Measurements from ENCODE around the gene RASGEF1C. TPM values are rescaled to one million over a fixed set of nuclear protein-coding genes. Genes with fewer than 3 reads are reported as not detected.

Gene RASGEF1C
- total and polyA plus RNA-seq, 10 of the 15 experiments (the other 5 are each of a cell fraction or from before 2014, with no cell fraction given) = not detected

DNA sequence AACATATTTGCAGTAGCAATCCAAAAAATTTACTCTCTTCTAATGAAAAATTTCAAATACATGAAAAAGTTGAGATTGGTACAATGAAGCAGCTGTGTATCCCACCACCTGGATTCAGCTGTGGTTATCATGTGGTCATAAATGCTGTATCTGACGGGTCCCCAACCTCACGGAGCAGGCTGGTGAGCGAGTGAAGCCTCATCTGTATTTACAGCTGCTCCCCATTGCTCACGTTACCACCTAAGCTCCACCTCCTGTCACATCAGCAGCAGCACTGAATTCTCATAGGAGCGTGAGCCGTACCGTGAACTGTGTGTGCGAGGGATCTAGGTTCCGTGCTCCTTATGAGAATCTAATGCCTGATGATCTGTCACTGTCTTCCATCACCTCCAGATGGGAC lies 130.7 kb downstream of the RASGEF1C start:
- no peaks in the 10 kb centered on the region; the same call in 2 of the 3 replicates for H3K9me3 ChIP-seq (replicated peaks; ENCODE audit: control insufficient read depth, insufficient read depth, low read length)
- intact Hi-C loops (cut with micrococcal nuclease; ENCODE audit: unreplicated experiment) = no loop called here
- WGBS (ENCODE audit: insufficient coverage, insufficient replicate concordance, low lambda C conversion rate, missing lambda C conversion rate) = 40% methylated on average over 9 of the region's 9 CpGs

DNA sequence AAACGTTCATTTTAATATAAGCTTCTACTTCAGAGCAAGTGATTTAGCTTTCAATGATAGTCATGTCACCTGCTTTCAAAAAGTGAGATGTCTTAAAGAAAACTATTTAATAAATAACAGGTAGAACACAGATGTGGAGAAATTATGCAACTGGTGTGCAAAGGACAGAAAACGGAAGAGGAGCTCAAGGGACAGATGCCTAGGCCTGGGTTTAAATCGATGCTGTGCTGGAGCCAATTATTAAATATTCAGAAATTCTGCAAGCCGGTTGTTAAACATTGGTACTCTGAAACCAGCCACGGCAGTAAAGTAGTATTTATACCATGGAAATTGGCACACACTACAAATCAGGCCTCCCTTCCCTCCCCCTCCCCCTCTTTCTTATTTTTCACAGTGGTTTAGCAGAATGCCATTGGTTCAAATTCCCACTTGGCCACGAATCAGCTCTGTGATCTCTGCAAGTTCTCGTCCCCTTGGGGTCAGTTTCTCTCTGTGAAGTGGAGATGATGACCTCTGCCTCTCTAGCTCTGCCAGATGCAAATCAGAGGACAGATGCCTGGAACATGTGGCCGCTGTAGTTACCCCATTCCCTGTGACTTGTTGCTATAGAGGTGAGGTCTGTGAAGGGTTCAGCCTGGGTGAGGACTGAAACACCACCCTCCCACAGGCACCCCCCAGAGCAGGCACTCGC lies 131.3 kb downstream of the RASGEF1C start:
- ChIA-PET POLR2A (no interaction called here), CTCF (no interaction called here), RAD21 (ENCODE audit: unreplicated experiment) (no interaction called here), SMC1A (ENCODE audit: uncharacterized antibody, unreplicated experiment) (no interaction called here)
- intact Hi-C loops (cut with micrococcal nuclease; ENCODE audit: unreplicated experiment) (no loop called here), in situ Hi-C loops (cut with MboI) (loop anchor here (25.0 kb wide), 1 partner anchor 290 kb away; the partner anchor contains the start of gene LTC4S)
- WGBS (ENCODE audit: insufficient coverage, insufficient replicate concordance, low lambda C conversion rate, missing lambda C conversion rate) = 34% methylated on average over 9 of the region's 9 CpGs
- BruUV-seq (replicated peaks) = no TSS peak
- Histone ChIP-seq H3K4me2 (ENCODE audit: control insufficient read depth, insufficient read depth) (no peak overlapping the region), H4K20me1 (ENCODE audit: control insufficient read depth, insufficient read depth) (no peaks in the 10 kb centered on the region), H2AFZ (ENCODE audit: control insufficient read depth, low read depth, low read length) (no peak overlapping the region), H3K79me2 (ENCODE audit: control insufficient read depth, insufficient read depth, low read length) (no peaks in the 10 kb centered on the region), H3K27ac (ENCODE audit: control insufficient read depth, insufficient read depth) (no peak overlapping the region), H3K9me3 (replicated peaks; ENCODE audit: control insufficient read depth, insufficient read depth, low read length) (no peaks in the 10 kb centered on the region; the same call in 2 of the 3 replicates), H3K9ac (ENCODE audit: control insufficient read depth, insufficient read depth, low read length) (no peak overlapping the region), H3K27me3 (replicated peaks in 1 of 2; ENCODE audit: control insufficient read depth in 2 of 2, insufficient read depth in 2 of 2, low read length in 1 of 2) (no peaks in the 10 kb centered on the region), H3K4me1 (ENCODE audit: control insufficient read depth, insufficient read depth, low read length) (no peaks in the 10 kb centered on the region), H3K4me3 (no peak overlapping the region), H3K36me3 (ENCODE audit: control insufficient read depth in 2 of 2, insufficient read depth in 2 of 2, low read length in 1 of 2) (no peaks in the 10 kb centered on the region)
- TF ChIP-seq, protein P1, sequence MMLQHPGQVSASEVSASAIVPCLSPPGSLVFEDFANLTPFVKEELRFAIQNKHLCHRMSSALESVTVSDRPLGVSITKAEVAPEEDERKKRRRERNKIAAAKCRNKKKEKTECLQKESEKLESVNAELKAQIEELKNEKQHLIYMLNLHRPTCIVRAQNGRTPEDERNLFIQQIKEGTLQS (IDR thresholded peaks at IDR 0.05; ENCODE audit: borderline replicate concordance, extremely low read depth, low read depth, low read length) = no peak
- TF ChIP-seq MYB (IDR thresholded peaks at IDR 0.05; ENCODE audit: borderline replicate concordance, low read depth, low read length) = no peak
- TF ChIP-seq WRNIP1 (IDR thresholded peaks at IDR 0.05; ENCODE audit: borderline replicate concordance, low read depth, low read length) = no peak
- TF ChIP-seq EED (IDR thresholded peaks at IDR 0.05; ENCODE audit: low read depth) = no peak
- TF ChIP-seq, protein P2, sequence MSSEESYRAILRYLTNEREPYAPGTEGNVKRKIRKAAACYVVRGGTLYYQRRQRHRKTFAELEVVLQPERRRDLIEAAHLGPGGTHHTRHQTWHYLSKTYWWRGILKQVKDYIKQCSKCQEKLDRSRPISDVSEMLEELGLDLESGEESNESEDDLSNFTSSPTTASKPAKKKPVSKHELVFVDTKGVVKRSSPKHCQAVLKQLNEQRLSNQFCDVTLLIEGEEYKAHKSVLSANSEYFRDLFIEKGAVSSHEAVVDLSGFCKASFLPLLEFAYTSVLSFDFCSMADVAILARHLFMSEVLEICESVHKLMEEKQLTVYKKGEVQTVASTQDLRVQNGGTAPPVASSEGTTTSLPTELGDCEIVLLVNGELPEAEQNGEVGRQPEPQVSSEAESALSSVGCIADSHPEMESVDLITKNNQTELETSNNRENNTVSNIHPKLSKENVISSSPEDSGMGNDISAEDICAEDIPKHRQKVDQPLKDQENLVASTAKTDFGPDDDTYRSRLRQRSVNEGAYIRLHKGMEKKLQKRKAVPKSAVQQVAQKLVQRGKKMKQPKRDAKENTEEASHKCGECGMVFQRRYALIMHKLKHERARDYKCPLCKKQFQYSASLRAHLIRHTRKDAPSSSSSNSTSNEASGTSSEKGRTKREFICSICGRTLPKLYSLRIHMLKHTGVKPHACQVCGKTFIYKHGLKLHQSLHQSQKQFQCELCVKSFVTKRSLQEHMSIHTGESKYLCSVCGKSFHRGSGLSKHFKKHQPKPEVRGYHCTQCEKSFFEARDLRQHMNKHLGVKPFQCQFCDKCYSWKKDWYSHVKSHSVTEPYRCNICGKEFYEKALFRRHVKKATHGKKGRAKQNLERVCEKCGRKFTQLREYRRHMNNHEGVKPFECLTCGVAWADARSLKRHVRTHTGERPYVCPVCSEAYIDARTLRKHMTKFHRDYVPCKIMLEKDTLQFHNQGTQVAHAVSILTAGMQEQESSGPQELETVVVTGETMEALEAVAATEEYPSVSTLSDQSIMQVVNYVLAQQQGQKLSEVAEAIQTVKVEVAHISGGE (CRISPR knock-in tag; IDR thresholded peaks at IDR 0.05) = no peak
- no peak for TF ChIP-seq POU2F2 (IDR thresholded peaks at IDR 0.05; ENCODE audit: borderline replicate concordance, low read depth, low read length)
- TF ChIP-seq CBX3 (IDR thresholded peaks at IDR 0.05; ENCODE audit: borderline replicate concordance, low read depth) = no peak
- no peak for TF ChIP-seq SMAD5 (IDR thresholded peaks at IDR 0.05; ENCODE audit: low read depth)
- TF ChIP-seq CEBPB (IDR thresholded peaks at IDR 0.05; ENCODE audit: borderline replicate concordance in 1 of 2, low read depth in 2 of 2, low read length in 2 of 2) = no peak
- no peak for TF ChIP-seq ASH2L (IDR thresholded peaks at IDR 0.05; ENCODE audit: borderline replicate concordance, low read depth)
- no peak for TF ChIP-seq LARP7 (IDR thresholded peaks at IDR 0.05)
- ATAC-seq = no peak
- FAIRE-seq = no peak
- no peak for DNase-seq (ENCODE audit: low read depth, low spot score)

More for the DNA sequence above, 130.7 kb downstream of the RASGEF1C start:
- no peak overlapping the region for H3K4me2 ChIP-seq (ENCODE audit: control insufficient read depth, insufficient read depth)
- no peak overlapping the region for H3K4me3 ChIP-seq
- ChIA-PET SMC1A (ENCODE audit: uncharacterized antibody, unreplicated experiment) (no interaction called here), POLR2A (no interaction called here), RAD21 (ENCODE audit: unreplicated experiment) (no interaction called here), CTCF (no interaction called here)
- no peak for FAIRE-seq
- H3K4me1 ChIP-seq (ENCODE audit: control insufficient read depth, insufficient read depth, low read length) = no peaks in the 10 kb centered on the region
- ATAC-seq = no peak
- TF ChIP-seq, protein P3, sequence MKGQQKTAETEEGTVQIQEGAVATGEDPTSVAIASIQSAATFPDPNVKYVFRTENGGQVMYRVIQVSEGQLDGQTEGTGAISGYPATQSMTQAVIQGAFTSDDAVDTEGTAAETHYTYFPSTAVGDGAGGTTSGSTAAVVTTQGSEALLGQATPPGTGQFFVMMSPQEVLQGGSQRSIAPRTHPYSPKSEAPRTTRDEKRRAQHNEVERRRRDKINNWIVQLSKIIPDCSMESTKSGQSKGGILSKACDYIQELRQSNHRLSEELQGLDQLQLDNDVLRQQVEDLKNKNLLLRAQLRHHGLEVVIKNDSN (IDR thresholded peaks at IDR 0.05; ENCODE audit: borderline replicate concordance, extremely low read length, insufficient read depth, low read depth, low read length) = no peak
- H2AFZ ChIP-seq (ENCODE audit: control insufficient read depth, low read depth, low read length) = no peak overlapping the region
- no TSS peak for BruUV-seq (replicated peaks)
- no peak for DNase-seq (ENCODE audit: low read depth, low spot score)
- no peak overlapping the region for H3K27ac ChIP-seq (ENCODE audit: control insufficient read depth, insufficient read depth)
- no peaks in the 10 kb centered on the region for H3K79me2 ChIP-seq (ENCODE audit: control insufficient read depth, insufficient read depth, low read length)
- H3K36me3 ChIP-seq (ENCODE audit: control insufficient read depth in 2 of 2, insufficient read depth in 2 of 2, low read length in 1 of 2) = no peaks in the 10 kb centered on the region
- no peak overlapping the region for H3K9ac ChIP-seq (ENCODE audit: control insufficient read depth, insufficient read depth, low read length)
- in situ Hi-C loops (cut with MboI) = loop anchor here (25.0 kb wide), 1 partner anchor 291 kb away; the partner anchor contains the start of gene LTC4S
- H3K27me3 ChIP-seq (replicated peaks in 1 of 2; ENCODE audit: control insufficient read depth in 2 of 2, insufficient read depth in 2 of 2, low read length in 1 of 2) = no peaks in the 10 kb centered on the region
- no peaks in the 10 kb centered on the region for H4K20me1 ChIP-seq (ENCODE audit: control insufficient read depth, insufficient read depth)

All from GM12878 (cell line).